Activated naive CD4-positive, alpha-beta T cell treated with anti-CD3 and anti-CD28 coated beads, Interleukin-2, amount 50 U/mL, for 24 hours (primary cell): ENCODE results near the gene TANGO6.

Source experiments
- H3K27ac Mint-ChIP-seq: one replicate; pipeline ENCODE4 v1.8.0; 2021; ENCODE audit warnings: mild to moderate bottlenecking, mixed read lengths
- H3K27me3 Mint-ChIP-seq: one replicate; pipeline ENCODE4 v1.8.0; 2021; ENCODE audit warnings: mixed read lengths
- H3K36me3 Mint-ChIP-seq: one replicate; pipeline ENCODE4 v1.8.0; 2021; ENCODE audit warnings: mixed read lengths
- H3K4me1 Mint-ChIP-seq: one replicate; pipeline ENCODE4 v1.8.0; 2021; ENCODE audit warnings: mixed read lengths
- H3K4me3 Mint-ChIP-seq: one replicate; pipeline ENCODE4 v1.8.0; 2021; ENCODE audit warnings: mild to moderate bottlenecking, mixed read lengths
- H3K9me3 Mint-ChIP-seq: one replicate; pipeline ENCODE4 v1.8.0; 2021; ENCODE audit warnings: mixed read lengths

TANGO6 gene

DNA sequence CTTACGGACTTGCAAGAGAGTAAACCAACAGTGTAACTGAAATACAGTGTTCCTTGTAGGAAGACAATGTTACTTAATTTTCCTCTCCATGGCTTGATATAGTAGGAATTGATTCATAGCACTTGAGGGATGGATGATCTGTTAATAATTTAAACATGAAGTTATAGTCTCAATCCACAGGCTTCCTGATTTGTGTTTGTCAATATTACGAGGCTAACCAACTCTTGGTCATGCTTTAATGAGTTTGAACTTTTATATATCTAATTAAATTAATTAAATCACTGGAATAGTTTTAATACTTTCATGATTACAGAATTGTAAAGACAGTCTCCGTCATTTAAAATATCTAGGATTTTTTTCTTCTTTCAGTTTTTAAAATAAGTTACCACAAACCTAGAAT lies 150.1 kb downstream of the TANGO6 start:
- peaks cover 16% of the 10 kb centered on the region for H3K36me3 Mint-ChIP-seq
- H3K27ac Mint-ChIP-seq = no peak overlapping the region
- no peaks in the 10 kb centered on the region for H3K9me3 Mint-ChIP-seq
- H3K4me3 Mint-ChIP-seq = no peak overlapping the region
- no peaks in the 10 kb centered on the region for H3K27me3 Mint-ChIP-seq
- no peaks in the 10 kb centered on the region for H3K4me1 Mint-ChIP-seq

DNA sequence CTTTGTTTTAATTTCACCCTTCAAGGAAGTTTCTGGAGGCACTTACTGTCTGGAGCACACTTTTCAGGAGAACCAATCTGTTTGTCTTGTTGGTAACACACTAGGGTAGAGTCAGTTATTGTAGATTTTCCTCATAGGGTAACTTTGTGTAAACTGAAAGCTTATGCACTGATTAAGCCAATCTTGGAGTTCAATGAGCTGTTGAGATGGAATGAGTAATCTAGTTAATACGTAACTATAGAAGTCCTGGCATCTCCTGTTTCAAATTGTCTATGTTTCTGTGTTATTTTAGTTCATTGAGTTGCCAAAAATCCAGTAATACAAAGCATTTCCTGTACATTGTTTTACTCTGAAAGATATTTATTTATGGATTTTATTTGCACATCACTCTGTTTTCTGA lies 150.6 kb downstream of the TANGO6 start:
- Mint-ChIP-seq H3K27ac (no peak overlapping the region), H3K9me3 (no peaks in the 10 kb centered on the region), H3K36me3 (peaks cover 16% of the 10 kb centered on the region), H3K4me3 (no peak overlapping the region), H3K27me3 (no peaks in the 10 kb centered on the region), H3K4me1 (no peaks in the 10 kb centered on the region)

GRCh38 chr16:68994324-68994723 lies 151.0 kb downstream of the TANGO6 start:
- Mint-ChIP-seq H3K4me3 (no peak overlapping the region), H3K4me1 (no peaks in the 10 kb centered on the region), H3K27me3 (no peaks in the 10 kb centered on the region), H3K27ac (no peak overlapping the region), H3K36me3 (peaks cover 16% of the 10 kb centered on the region), H3K9me3 (no peaks in the 10 kb centered on the region)

GRCh38 chr16:68995011-68995504 lies 151.7 kb downstream of the TANGO6 start:
- Mint-ChIP-seq H3K4me3 (no peak overlapping the region), H3K9me3 (no peaks in the 10 kb centered on the region), H3K36me3 (peaks cover 16% of the 10 kb centered on the region), H3K27me3 (no peaks in the 10 kb centered on the region), H3K4me1 (no peaks in the 10 kb centered on the region), H3K27ac (no peak overlapping the region)

DNA sequence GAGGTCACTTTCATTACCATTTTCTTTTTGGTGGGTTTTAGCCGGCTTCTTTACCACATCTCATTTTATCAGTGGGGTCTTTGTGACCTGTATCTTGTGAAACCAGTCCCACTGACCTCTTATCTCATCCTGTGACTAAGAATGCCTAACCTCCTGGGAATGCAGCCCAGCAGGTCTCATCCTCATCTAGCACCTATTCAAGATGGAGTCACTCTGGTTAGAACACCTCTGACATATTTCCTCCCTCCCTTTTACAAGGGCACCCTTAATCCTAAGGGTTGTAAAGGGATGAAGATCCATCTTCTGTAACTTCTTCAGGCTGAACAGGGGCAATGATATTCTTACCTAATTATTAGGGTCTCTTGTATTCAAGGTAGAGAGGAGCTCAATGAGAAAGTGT lies 154.2 kb downstream of the TANGO6 start:
- Mint-ChIP-seq H3K9me3 (no peaks in the 10 kb centered on the region), H3K36me3 (peaks cover 27% of the 10 kb centered on the region), H3K4me3 (no peak overlapping the region), H3K4me1 (no peaks in the 10 kb centered on the region), H3K27me3 (no peaks in the 10 kb centered on the region), H3K27ac (no peak overlapping the region)

GRCh38 chr16:68999114-68999513 lies 155.8 kb downstream of the TANGO6 start:
- no peaks in the 10 kb centered on the region for H3K4me1 Mint-ChIP-seq
- H3K27ac Mint-ChIP-seq = no peak overlapping the region
- no peaks in the 10 kb centered on the region for H3K9me3 Mint-ChIP-seq
- no peaks in the 10 kb centered on the region for H3K27me3 Mint-ChIP-seq
- H3K36me3 Mint-ChIP-seq = peaks cover 33% of the 10 kb centered on the region
- H3K4me3 Mint-ChIP-seq = no peak overlapping the region

GRCh38 chr16:69003500-69003899 lies 160.2 kb downstream of the TANGO6 start:
- no peak overlapping the region for H3K4me3 Mint-ChIP-seq
- H3K27ac Mint-ChIP-seq = no peak overlapping the region
- H3K9me3 Mint-ChIP-seq = no peaks in the 10 kb centered on the region
- H3K36me3 Mint-ChIP-seq = peaks cover 23% of the 10 kb centered on the region
- H3K4me1 Mint-ChIP-seq = no peaks in the 10 kb centered on the region
- no peaks in the 10 kb centered on the region for H3K27me3 Mint-ChIP-seq

GRCh38 chr16:69005641-69006355 lies 162.5 kb downstream of the TANGO6 start:
- Mint-ChIP-seq H3K36me3 (peaks cover 26% of the 10 kb centered on the region), H3K27me3 (no peaks in the 10 kb centered on the region), H3K4me1 (no peaks in the 10 kb centered on the region), H3K4me3 (no peak overlapping the region), H3K9me3 (no peaks in the 10 kb centered on the region), H3K27ac (no peak overlapping the region)

DNA sequence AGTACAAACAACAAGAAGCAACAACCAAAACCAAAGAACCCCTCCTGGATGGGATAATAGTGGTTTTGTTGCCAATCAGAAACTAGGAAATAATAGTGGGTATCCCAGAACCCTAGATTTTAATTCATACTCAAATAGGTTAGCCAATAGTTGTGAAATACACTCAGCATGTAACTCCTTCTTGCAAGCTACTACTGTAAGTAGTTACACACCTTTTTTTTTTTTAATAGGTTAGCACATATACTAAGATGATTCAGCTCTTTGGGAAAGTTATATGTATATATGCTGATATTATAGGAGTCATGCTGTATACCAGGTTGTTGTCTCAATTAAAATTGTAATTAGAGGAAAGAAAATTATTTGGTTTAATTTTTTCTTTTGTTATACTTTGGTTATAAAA lies 169.6 kb downstream of the TANGO6 start:
- Mint-ChIP-seq H3K27ac (no peak overlapping the region), H3K36me3 (peaks cover 15% of the 10 kb centered on the region), H3K4me1 (no peaks in the 10 kb centered on the region), H3K9me3 (no peaks in the 10 kb centered on the region), H3K4me3 (no peak overlapping the region), H3K27me3 (no peaks in the 10 kb centered on the region)

- Mint-ChIP-seq H3K4me3 (no peak overlapping the region), H3K27me3 (no peaks in the 10 kb centered on the region), H3K4me1 (no peaks in the 10 kb centered on the region), H3K27ac (no peak overlapping the region), H3K36me3 (peaks cover 15% of the 10 kb centered on the region), H3K9me3 (no peaks in the 10 kb centered on the region)
These were observed 170.7 kb downstream of the TANGO6 start for GRCh38 chr16:69013991-69014390.

DNA sequence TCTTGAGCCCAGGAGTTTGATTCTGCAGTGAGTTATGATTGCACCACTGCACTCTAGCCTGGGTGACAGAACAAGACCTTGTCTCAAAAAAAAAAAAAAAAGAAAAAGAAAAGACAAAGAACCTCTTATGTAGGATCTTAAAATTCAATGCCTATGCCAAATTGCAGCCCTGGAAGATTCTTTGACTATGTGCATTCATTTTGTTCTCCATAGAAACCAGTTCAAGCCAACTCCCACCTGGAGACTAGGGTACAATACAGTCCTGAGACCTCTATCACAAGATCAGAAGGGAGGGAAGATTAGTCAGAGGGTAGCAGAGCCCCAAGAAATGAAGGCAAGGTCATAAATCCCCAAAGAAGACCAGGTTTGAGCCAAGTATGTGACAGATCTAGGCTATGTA lies 171.5 kb downstream of the TANGO6 start:
- H3K36me3 Mint-ChIP-seq = peaks cover 15% of the 10 kb centered on the region
- no peaks in the 10 kb centered on the region for H3K9me3 Mint-ChIP-seq
- H3K27ac Mint-ChIP-seq = no peak overlapping the region
- H3K4me3 Mint-ChIP-seq = no peak overlapping the region
- no peaks in the 10 kb centered on the region for H3K4me1 Mint-ChIP-seq
- H3K27me3 Mint-ChIP-seq = no peaks in the 10 kb centered on the region

GRCh38 chr16:69017036-69017783 lies 173.9 kb downstream of the TANGO6 start:
- no peak overlapping the region for H3K4me3 Mint-ChIP-seq
- no peak overlapping the region for H3K27ac Mint-ChIP-seq
- H3K36me3 Mint-ChIP-seq = peaks cover 16% of the 10 kb centered on the region
- no peaks in the 10 kb centered on the region for H3K27me3 Mint-ChIP-seq
- no peaks in the 10 kb centered on the region for H3K9me3 Mint-ChIP-seq
- H3K4me1 Mint-ChIP-seq = no peaks in the 10 kb centered on the region

DNA sequence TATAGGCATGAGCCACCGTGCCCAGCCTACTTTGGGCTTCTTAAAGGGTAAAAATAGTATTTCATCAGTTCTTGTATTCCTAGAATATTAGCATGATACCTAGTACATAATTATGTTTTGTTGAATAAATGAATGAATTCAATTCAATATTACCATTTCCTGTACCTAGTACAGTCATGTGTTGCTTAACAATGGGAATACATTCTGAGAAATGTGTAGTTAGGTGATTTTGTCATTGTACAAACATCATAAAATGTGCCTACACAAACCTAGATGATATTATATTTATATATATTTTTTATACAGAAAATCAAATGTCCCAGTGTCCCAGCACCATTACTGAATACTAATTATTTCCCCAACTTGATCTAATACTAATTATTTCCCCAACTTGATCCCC lies 176.5 kb downstream of the TANGO6 start:
- Mint-ChIP-seq H3K36me3 (peaks cover 15% of the 10 kb centered on the region), H3K4me1 (no peaks in the 10 kb centered on the region)

GRCh38 chr16:69029121-69029520 lies 185.8 kb downstream of the TANGO6 start:
- Mint-ChIP-seq H3K4me1 (no peaks in the 10 kb centered on the region), H3K27me3 (no peaks in the 10 kb centered on the region), H3K36me3 (peaks cover 14% of the 10 kb centered on the region), H3K27ac (no peak overlapping the region), H3K9me3 (no peaks in the 10 kb centered on the region), H3K4me3 (no peak overlapping the region)

More for the DNA sequence above, 176.5 kb downstream of the TANGO6 start:
- Mint-ChIP-seq H3K9me3 (no peaks in the 10 kb centered on the region), H3K27me3 (no peaks in the 10 kb centered on the region), H3K4me3 (no peak overlapping the region), H3K27ac (no peak overlapping the region)

GRCh38 chr16:69031877-69032301 lies 188.6 kb downstream of the TANGO6 start:
- H3K4me1 Mint-ChIP-seq = no peaks in the 10 kb centered on the region
- H3K27ac Mint-ChIP-seq = no peak overlapping the region
- H3K36me3 Mint-ChIP-seq = peaks cover 9% of the 10 kb centered on the region
- H3K27me3 Mint-ChIP-seq = no peaks in the 10 kb centered on the region
- no peaks in the 10 kb centered on the region for H3K9me3 Mint-ChIP-seq
- no peak overlapping the region for H3K4me3 Mint-ChIP-seq

- H3K27ac Mint-ChIP-seq = no peak overlapping the region
- no peak overlapping the region for H3K4me3 Mint-ChIP-seq
- no peaks in the 10 kb centered on the region for H3K4me1 Mint-ChIP-seq
- no peaks in the 10 kb centered on the region for H3K27me3 Mint-ChIP-seq
- peaks cover 12% of the 10 kb centered on the region for H3K36me3 Mint-ChIP-seq
- H3K9me3 Mint-ChIP-seq = no peaks in the 10 kb centered on the region
These were observed 190.0 kb downstream of the TANGO6 start for GRCh38 chr16:69033151-69033949.
